GM21390 (cell line): ENCODE measurements around the gene KLHDC7B.

Experiments used
- ATAC-seq: cut with Tn5 transposase; IDR thresholded peaks from one replicate; pipeline ENCODE4 v1.9.1; 2021; ENCODE audit not compliant: unreplicated experiment

KLHDC7B gene

DNA sequence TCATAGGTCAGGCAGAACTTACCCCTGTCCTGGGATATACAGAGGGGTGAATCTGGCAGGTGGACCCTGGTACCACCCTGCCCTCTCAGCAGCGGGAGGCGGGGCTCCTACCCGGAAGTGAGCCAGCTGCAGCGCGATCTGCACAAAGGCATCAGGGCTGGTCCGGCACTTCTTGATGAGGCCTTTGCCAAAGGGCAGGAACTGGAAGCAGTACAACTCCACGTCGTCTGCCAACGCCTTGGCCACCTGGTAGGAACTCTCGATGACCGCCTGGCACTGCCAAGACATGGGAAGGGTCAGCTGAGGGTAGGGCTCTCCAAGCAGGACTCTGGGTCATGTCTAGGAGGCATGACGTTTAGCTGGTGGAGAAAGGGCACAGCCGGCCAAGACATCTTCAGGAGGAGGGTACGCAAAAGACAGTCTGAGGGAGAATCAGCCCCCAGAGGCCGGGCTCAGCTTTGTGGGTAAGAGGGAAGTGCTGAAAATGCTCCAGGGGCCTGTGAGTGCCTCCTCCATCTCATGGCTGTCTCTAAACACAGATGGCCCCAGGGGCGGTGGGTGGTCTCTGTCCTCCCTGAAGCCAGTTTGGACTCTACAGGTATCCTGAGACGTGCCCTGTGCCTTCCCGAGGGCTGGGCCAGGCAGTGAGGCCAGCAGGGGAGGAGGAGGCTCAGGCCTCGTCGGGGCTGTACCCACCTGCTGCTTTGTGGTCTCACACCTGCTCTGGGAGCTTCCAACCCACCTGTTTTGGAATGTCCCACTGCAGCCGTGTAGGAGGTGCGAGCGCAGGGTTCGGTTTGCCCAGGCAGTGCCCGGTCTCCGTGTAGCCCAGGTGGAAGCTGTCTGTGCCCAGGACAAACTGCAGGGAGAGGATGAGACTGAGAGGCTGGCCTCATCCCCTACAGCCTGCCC, 25.8 kb downstream of the KLHDC7B start:
- ATAC-seq, result no peak

DNA sequence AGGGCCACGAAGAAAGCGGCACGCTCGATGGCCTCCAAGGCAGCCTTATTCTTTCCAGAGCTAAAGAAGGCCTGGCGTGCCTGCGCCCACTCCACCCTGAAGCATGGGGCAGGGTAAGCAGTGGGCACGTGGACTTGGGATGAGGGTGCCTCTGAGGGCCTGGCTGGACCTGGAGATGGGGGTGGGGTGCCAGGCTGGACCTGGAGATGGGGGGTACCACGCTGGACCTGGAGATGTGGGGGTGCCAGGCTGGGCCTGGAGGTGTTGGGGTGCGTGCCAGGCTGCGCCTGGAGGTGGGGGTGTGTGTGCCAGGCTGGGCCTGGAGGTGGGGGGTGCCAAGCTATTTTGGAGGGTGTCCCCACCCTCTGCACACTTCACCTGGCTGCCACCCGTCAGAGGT, 27.3 kb downstream of the KLHDC7B start:
- no peak for ATAC-seq

GRCh38 chr22:50573491-50574382, 28.0 kb downstream of the KLHDC7B start:
- no peak for ATAC-seq

DNA sequence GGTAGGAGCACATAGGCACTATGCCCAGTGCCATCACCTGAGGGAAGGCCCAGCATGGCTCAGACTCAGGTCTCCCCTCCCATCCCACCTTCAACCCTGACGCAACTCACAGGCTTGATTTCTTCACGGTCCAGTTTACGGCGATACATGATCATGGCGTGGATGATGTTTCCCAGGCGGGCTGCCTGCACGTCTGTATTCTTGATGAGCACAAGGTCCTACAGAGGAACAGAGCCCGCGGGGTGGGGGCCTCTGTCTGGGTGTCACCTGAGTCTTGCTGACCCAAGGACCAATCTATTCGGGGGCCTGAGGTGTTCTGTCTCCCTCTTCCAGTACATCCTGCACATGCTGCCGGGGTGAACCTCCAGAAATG, 28.7 kb downstream of the KLHDC7B start:
- ATAC-seq, result no peak

- ATAC-seq, result no peak
Observed at GRCh38 chr22:50575426-50575941, 29.8 kb downstream of the KLHDC7B start.

GRCh38 chr22:50576070-50576469, 30.4 kb downstream of the KLHDC7B start:
- no peak for ATAC-seq

- ATAC-seq, result no peak
Observed at GRCh38 chr22:50576806-50577696, 31.4 kb downstream of the KLHDC7B start.

GRCh38 chr22:50577697-50577986, 31.9 kb downstream of the KLHDC7B start:
- ATAC-seq, result no peak

- no peak for ATAC-seq
Observed at GRCh38 chr22:50577987-50578775, 32.5 kb downstream of the KLHDC7B start, which contains the start of gene CPT1B. Gene CPT1B, minus strand, starts transcription at chr22:50578427. Its CDS starts 512 bp downstream, at chr22:50577915.

GRCh38 chr22:50578776-50579310, 33.1 kb downstream of the KLHDC7B start:
- no peak for ATAC-seq

GRCh38 chr22:50579752-50580151, 34.1 kb downstream of the KLHDC7B start:
- ATAC-seq, result no peak

DNA sequence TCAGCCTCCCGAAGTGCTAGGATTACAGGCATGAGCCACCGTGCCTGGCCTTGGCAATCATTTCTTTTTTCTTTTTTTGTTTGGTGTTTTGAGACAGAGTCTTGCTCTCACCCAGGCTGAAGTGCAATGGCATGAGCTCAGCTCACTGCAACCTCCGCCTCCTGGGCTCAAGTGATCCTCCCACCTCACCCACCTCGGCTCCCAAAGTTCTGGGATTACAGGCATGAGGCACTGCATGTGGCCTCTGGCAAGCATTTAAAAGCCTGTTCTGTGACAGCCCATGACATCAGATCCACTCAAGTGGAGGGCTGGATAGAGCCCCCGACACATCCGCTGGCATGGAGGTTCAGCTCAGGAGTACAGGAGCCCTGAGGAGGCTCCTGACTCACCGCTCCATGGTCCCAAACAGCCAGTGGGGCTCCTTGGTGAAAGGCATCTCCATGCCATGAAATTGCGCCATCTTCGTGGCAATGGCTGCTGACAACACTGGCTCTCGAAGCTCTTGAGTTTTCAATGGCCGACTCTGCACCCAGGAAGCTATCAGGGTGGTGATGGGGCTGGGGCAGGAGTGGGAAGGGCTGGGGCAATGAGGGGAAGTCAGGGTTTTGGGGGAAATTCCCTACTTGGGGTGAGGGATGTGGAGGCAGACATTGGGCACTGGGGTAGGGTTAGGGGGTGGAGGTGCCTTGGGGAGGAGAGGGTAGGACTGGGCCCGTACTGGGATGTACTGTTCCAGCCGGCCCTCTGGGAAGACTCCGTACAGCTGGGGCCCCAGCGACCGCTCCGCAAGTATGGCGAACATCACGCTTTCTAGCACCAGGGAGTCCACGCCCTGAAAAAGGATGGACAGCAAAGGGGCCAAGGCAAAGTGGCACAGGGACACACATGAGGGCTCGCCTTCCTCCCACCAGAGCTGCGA, 35.6 kb downstream of the KLHDC7B start:
- ATAC-seq, result no peak

- ATAC-seq, result peak; percentile 8
Observed at GRCh38 chr22:50581950-50582492, 36.3 kb downstream of the KLHDC7B start.

- ATAC-seq, result peak; percentile 84
Observed at GRCh38 chr22:50582493-50583293, 37.0 kb downstream of the KLHDC7B start, which contains the start of gene CHKB. Gene CHKB, minus strand, starts transcription at chr22:50582849. Its CDS starts 68 bp downstream, at chr22:50582781.

DNA sequence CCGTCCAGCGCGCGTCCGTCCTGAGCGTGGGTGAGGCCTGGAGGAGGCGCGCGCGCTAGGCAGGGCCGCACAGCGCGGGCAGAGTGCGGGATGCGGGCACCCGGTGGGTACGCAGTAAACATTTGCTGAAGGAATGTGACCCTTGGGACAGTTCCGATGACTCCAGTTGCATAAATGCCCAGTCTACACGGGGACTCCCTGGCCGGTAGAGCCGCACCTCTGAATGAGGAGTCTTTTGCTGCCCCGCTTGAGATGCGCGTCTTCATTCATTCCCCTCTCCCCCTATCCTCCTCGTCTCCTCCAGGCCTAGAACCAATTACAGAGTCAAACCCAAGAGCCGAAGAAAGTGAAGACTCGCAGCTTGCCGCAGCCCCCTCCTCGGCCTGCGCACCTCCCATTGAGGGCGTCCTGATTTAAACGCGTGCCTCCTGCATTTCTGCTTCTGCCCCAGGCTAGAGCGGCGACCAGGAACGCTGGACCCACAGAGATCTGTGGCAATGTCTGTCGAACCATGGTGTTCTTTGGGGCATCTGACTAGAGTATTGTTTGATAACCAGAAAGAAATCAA, 37.7 kb downstream of the KLHDC7B start:
- ATAC-seq, result peak; percentile 20

DNA sequence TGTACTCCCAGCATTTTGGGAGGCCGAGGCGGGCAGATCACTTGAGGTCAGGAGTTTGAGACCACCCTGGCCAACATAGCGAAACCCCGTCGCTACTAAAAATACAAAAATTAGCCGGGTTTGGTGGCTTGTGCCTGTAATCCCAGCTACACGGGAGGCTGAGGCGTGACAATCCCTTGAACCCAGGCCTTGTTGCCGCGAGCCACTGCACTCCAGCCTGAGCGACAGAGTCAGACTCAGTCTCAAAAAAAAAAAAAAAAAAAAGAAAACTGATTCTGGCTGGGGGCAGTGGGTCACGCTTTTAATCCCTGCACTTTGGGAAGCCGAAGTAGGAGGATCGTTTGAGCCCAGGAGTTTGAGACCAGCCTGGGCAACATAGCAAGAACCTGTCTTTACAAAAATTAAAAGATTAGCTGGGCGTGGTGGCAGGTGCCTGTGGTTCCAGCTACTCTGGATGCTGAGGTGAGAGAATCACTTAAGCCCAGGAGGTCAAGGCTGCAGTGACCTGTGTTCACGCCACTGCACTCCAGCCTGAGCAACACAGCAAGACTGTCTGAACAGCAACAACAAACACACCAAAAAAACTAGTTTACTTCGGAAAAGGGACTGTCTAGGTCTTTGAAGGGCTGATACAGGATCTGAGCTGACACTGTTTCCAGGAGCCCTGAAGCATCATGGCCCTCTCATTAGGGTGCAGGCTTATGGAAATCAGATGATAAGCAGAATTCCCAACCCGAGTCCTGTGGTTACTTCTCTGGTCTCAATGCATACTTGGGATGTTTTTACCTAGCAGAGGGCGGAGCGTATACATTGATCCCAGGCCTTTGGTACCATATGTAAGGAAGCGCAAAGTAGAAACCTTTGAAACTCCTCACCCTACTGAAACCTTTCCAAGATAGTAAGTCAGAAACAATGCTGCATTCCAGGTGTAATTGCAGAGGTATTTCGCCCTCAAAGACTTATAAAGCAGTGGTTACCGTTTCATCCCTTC, 38.7 kb downstream of the KLHDC7B start:
- ATAC-seq, result no peak
